Measurements from ENCODE around the gene SH3PXD2A. TPM values are rescaled to one million over a fixed set of nuclear protein-coding genes. Genes with fewer than 3 reads are reported as not detected.

Gene SH3PXD2A
- total RNA-seq, 1 experiment from 2014 or later: 4.5 TPM

GRCh38 chr10:103725242-103725641, 130.1 kb downstream of the SH3PXD2A start:
- H3K9me3 Mint-ChIP-seq: no peaks in the 10 kb centered on the region; a peak in 1 of 5 replicates
- no peak for DNase-seq
- Histone ChIP-seq H4K5ac (ENCODE audit: insufficient read length, low read depth, low read length) (no peak overlapping the region), H3K27ac (ENCODE audit: insufficient read length, low read depth, low read length) (no peak overlapping the region), H3K23me2 (ENCODE audit: insufficient read length, low read depth, low read length, poor library complexity, severe bottlenecking) (no peaks in the 10 kb centered on the region), H3K18ac (ENCODE audit: insufficient read length, low read depth, low read length) (no peak overlapping the region), H2BK120ac (ENCODE audit: low read depth, low read length, poor library complexity, severe bottlenecking) (no peak overlapping the region), H3K23ac (ENCODE audit: insufficient read length, low read depth, low read length) (no peak overlapping the region), H2AFZ (ENCODE audit: low read length) (no peak overlapping the region), H2AK5ac (ENCODE audit: insufficient read length, low read length) (no peak overlapping the region), H3K14ac (ENCODE audit: insufficient read depth, low read length) (no peak overlapping the region), H2BK12ac (ENCODE audit: insufficient read length, low read depth, low read length) (no peak overlapping the region), H3K4ac (ENCODE audit: low read depth, low read length) (no peak overlapping the region), H2BK5ac (ENCODE audit: insufficient read length, low read length) (no peak overlapping the region), H3K79me2 (ENCODE audit: insufficient read depth, low read length) (no peaks in the 10 kb centered on the region), H3K9ac (ENCODE audit: extremely low read depth, insufficient read length, low read length) (no peak overlapping the region), H3K79me1 (ENCODE audit: insufficient read depth, low read depth, low read length, poor library complexity, severe bottlenecking) (no peaks in the 10 kb centered on the region), H3K56ac (ENCODE audit: insufficient read length, low read depth, low read length) (no peak overlapping the region), H4K20me1 (ENCODE audit: control insufficient read depth, insufficient read depth, insufficient read length) (no peaks in the 10 kb centered on the region), H3K9me3 (ENCODE audit: control insufficient read depth, low read depth, low read length) (no peaks in the 10 kb centered on the region), H2BK15ac (ENCODE audit: low read depth, low read length) (no peak overlapping the region), H3K4me2 (ENCODE audit: insufficient read depth, insufficient read length, low read length) (no peak overlapping the region), H3K27me3 (ENCODE audit: insufficient read depth, low read length) (no peaks in the 10 kb centered on the region), H3T11ph (ENCODE audit: low read length) (no peak overlapping the region), H4K91ac (ENCODE audit: insufficient read length, low read depth, low read length) (no peak overlapping the region), H3K4me1 (ENCODE audit: insufficient read depth, low read length) (no peaks in the 10 kb centered on the region; the same call in 1 of the 2 replicates), H4K8ac (replicated peaks; ENCODE audit: insufficient read length, low read depth, low read length) (no peak overlapping the region), H2BK20ac (ENCODE audit: low read depth, low read length, poor library complexity, severe bottlenecking) (no peak overlapping the region)
- H3K27ac Mint-ChIP-seq: no peak overlapping the region
- peaks cover 14 to 15% of the 10 kb centered on the region in 2 experiments for H3K4me1 Mint-ChIP-seq
- no peak overlapping the region for H3K4me3 Mint-ChIP-seq
- TF ChIP-seq CTCF (conservative IDR thresholded peaks at IDR 0.05): no peak
- no peaks in the 10 kb centered on the region for H3K36me3 Mint-ChIP-seq (ENCODE audit: insufficient read depth in 1 of 3, low read depth in 3 of 3)
- no peaks in the 10 kb centered on the region for H3K27me3 Mint-ChIP-seq (ENCODE audit: low read depth)
- WGBS (ENCODE audit: extremely low coverage, insufficient read length, low lambda C conversion rate): no CpG with 5 or more reads among the region's 5 CpGs

Measured in H9 (cell line).